Activated effector memory CD4-positive, alpha-beta T cell treated with Interleukin-2 at 50 U/mL for 16 hours (primary cell): ENCODE measurements around the gene VGLL2.

ENCODE experiments used
- DNase-seq: peaks from one replicate; pipeline ENCODE4 v3.0.0-alpha.2; 2020

The VGLL2 gene

GRCh38 chr6:117270055-117270842 lies 4.9 kb downstream of the VGLL2 start:
- DNase-seq, result no peak

- no peak for DNase-seq
Measured at GRCh38 chr6:117270843-117271507, 5.6 kb downstream of the VGLL2 start.

DNA sequence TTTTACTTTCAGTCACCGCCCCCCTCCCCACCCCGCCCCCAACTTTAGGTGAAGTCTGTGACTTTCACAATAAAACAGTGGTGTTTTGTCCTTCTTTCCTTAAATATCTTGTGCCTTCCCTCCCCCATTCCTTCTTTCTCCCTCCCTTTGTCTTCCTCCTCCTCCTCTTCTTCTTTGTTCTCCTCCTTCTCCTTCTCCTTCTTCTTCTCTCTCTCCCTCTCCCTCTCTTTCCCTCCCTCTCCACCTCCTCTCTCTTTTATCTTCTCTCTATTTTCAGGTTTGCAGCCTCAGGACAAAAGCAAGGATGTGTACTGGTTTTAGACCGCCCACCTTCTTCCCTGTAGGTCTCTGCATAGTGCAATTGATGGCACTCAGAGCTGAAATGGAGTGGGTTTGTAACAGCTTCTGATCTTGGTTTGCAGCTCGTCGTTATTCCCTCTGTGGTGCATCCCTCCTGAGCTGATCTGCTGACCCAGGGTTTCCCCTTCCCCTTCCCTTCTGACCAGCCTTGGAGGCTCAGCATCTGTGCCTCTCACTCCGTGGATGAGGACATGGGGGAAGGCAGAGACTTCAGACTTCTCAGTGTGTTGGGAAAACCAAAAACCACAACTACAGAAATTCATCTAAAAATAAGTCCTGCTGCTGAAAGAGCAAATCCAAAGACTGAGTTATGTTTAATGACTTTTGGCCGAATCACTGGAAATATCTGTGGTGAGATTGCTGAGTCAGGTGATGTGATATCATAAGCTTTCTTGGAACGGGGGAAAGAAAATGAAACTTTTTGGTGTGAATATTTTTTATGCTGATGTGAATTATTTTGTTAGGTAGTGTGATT lies 6.9 kb downstream of the VGLL2 start:
- DNase-seq, result no peak

DNA sequence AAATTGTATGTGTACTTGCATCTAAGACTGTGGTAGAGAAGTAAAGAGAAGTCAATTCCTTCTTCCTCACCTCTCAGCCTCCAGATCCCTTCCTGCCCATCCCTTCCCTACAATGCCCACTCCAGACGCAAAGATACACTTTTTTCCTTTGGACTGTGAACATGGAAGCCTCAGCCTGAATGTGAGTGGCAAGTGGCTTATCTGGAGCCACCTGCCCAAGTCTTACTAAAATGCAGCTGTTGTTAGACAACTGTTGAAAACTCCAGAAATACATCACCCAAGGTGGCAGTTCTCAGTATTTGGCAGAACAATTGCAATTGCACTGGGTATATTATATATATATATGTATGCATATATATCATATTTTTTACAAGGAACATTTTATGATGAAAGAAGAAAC lies 7.5 kb downstream of the VGLL2 start:
- no peak for DNase-seq

GRCh38 chr6:117275205-117275604 lies 9.8 kb downstream of the VGLL2 start:
- no peak for DNase-seq

- DNase-seq, result no peak
Measured at GRCh38 chr6:117275711-117276110, 10.4 kb downstream of the VGLL2 start.

- DNase-seq, result no peak
Measured at GRCh38 chr6:117276778-117277316, 11.5 kb downstream of the VGLL2 start.

DNA sequence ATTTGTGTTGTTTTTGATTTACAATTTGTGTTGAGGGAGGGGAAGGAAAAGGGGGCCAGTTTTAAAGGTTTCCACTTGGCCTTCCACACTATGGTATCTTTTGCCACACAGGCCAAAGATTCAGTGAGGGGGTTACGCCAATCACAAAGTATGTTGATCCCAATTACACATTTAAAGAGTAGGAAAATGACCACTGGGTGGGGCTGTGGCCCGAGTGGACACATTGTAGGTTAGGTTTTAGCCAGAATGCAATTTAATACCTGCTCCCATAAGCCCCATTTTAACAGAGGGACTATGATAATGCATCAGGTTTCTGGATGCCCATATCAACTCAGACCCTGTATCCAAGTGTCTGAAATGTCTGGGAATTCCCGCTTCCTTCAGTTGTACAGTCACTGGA lies 15.6 kb downstream of the VGLL2 start:
- DNase-seq, result no peak

DNA sequence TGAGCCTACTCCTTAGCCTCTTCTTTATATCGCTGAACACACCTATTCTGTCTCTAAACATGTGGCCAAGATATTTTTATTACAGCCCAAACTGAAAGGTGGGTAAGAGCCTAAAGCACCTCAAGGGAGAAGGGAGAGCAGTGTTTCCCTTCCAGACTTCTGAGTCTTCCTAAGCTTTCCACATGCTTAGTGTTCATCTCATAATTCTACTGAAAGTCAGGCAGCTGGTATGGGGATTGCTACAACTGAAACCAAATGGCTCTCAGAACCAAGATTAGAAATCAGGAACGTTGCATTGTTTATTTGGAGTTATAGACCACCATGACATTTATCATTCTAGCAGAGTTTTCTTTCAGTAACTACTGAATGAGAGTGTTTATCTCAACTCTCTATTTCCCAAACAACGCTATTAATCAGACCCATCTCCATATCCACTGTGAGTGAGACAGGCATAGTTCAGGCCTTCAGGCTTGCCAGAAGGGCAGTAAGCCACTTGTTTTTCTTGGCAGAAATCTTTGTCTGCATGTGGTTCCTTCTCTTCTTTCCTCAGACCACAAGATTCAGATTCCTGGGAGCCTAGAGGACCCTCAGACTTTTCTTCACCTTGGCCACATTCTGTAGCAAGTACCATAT lies 22.8 kb downstream of the VGLL2 start:
- DNase-seq, result no peak

DNA sequence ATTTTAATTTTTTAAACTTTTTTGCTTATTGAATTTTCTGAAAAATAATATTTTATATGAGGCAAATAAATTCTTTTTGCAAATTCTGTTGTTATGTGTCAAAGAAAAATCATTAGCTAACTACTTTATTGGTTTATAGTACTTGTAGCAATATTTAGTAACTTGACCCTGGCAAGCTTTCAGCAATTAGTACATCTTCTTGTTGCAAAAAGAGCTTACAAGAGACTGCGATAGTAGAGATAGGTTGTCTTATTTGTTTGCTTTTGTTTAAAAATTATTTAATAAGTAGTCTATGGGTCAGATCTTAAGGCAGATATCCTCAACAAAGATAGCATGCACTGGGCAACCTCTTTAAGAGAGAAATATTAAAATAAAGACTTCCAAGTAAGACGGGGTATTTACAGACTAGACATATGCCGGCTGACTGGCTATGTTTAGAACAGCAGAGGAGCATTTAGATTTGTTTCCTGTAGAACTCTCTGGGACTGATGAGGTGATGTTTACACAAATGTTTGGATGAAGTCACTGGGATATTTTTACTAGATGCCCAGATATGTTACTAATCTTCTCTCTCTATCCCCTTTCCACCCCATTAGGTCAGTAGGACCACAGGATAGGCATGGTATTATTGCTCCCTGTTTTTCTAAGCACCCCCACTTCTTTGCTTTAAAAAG lies 25.0 kb downstream of the VGLL2 start:
- DNase-seq, result no peak

DNA sequence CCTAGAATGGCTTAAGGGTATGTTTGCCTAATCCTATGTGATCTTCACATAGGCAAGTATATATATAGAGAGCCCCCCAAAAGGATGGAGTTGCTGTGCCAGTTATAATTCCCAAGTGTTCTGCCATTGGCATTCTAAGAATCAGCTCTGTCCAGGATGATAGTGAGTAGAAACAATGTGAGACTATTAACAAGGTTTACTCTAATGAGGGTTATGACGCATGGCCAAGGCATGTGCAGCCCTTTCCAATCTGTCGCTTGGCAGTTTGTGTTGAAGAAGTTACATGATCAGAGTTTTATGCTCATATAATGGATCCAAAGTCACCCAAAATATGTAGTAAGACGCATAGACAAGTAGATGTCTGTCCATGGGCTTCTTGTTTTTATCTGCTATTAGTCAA lies 33.6 kb downstream of the VGLL2 start:
- no peak for DNase-seq

DNA sequence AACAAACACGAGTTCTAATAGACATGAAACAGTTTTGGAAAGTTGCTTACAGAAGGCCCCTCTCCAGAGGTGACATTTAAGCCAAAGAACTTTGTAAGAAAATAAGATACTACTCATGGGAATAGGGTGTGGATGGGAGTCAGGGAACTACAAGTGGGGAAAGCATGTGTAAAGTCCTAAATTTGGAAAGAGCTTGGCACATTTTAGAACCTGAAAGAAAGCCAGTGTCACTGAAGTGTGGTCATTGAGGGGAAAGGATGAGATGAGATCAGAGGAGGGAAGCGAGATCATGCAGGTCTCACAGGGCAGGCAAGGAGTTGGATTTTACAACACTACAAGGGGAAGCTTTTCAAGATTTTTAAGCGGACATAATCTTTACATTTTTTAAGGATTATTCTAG lies 38.0 kb downstream of the VGLL2 start:
- no peak for DNase-seq

GRCh38 chr6:117304446-117304845 lies 39.1 kb downstream of the VGLL2 start:
- DNase-seq, result no peak

- no peak for DNase-seq
Measured at GRCh38 chr6:117306227-117306790, 41.0 kb downstream of the VGLL2 start.

- DNase-seq, result no peak
Measured at GRCh38 chr6:117307655-117308054, 42.3 kb downstream of the VGLL2 start.

DNA sequence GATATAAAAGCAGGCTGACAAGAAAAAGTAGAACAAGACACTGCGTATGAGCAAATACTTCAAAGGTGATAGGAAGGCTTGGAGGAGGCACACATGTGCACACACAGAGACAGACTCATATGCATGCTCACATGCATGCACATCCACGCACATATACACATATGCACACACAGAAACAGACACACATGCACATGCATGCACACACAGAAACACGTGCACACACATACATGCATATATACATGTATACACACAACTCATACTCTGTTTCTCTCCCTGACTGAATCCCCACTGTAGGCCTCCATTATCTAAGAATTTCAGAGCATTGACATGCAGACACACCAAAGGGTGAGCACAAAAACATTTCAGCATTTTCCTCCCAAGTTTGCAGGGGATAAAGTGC lies 43.7 kb downstream of the VGLL2 start:
- DNase-seq, result no peak

DNA sequence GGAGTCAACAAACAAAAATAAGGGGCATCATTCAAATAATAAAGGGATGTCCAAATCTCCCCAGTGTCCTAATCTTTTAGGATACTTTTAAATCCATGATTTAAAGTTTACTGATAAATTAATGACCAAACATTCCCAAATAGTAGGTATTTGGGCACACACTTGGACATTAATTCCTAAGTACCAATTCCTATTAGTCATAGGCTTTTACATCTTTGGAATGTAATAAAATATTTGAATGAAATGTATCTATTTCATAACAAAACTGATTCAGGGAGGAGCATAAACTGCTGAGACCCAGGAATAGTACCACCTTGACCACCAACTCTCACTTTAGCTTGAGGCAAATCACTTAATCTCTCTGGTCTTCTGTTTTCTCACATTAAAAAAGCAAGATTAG lies 44.3 kb downstream of the VGLL2 start:
- DNase-seq, result no peak

GRCh38 chr6:117311310-117311709 lies 46.0 kb downstream of the VGLL2 start:
- DNase-seq, result no peak

DNA sequence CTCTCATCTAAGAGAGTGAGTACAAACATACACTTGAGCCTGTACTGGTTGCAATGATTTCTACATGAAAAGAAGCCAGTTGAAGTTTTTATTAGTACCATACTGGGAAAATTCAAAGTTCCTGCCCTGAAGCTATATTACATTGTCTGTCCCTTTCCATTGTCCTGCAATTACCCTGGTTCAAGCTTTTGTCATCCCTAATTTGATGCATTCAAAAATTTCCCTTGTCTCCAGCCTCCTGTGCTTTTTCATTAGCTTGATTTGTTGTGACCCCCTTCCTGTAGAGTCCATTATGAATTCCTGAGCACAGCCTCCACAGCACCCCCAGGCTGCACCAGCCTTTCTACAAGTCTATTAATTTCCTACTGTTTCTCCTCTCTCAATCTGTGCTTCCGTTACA lies 46.4 kb downstream of the VGLL2 start:
- DNase-seq, result no peak

- DNase-seq, result no peak
Measured at GRCh38 chr6:117317261-117317660, 51.9 kb downstream of the VGLL2 start.
